CD4-positive, alpha-beta memory T cell (primary cell): ENCODE data around the gene COL8A2. TPM values are rescaled to one million over a fixed set of nuclear protein-coding genes. Genes with fewer than 3 reads are reported as not detected.

Experiments
- CTCF ChIA-PET: fragments of 350-600 bp; sonication (Branson Sonifier 250); formaldehyde crosslinking; loops from one replicate; lab custom pipeline; 2021; ENCODE audit warnings: inconsistent platforms; ENCODE audit not compliant: partially characterized antibody; lab: Charles Lee
- POLR2A ChIA-PET: fragments of 350-600 bp; sonication (Branson Sonifier 250); formaldehyde crosslinking; loops from one replicate; lab custom pipeline; 2021; ENCODE audit not compliant: partially characterized antibody; lab: Charles Lee
- DNase-seq, 5 donors: peaks; one replicate each; pipeline versions ENCODE4 v3.0.0 to v3.0.0-alpha.2; 2020 to 2022; ENCODE audit warnings: mixed read lengths in 1 of 5
- H3K27ac ChIP-seq: one replicate; pipeline ENCODE4 v1.7.0; 2013; ENCODE audit warnings: low read depth, low read length
- H3K27me3 ChIP-seq: 2 replicates; pipeline ENCODE4 v1.7.0; 2013; ENCODE audit warnings: mild to moderate bottlenecking, low read length, moderate library complexity; ENCODE audit not compliant: insufficient read depth
- H3K36me3 ChIP-seq: 2 replicates; pipeline ENCODE4 v1.7.0; 2013; ENCODE audit warnings: mild to moderate bottlenecking, low read length, moderate library complexity; ENCODE audit not compliant: insufficient read depth
- H3K4me1 ChIP-seq: 2 replicates; pipeline ENCODE4 v1.7.0; 2013; ENCODE audit warnings: mild to moderate bottlenecking, low read length, moderate library complexity; ENCODE audit not compliant: insufficient read depth
- H3K4me3 ChIP-seq, 2 donors: one replicate each; pipeline ENCODE4 v1.7.0; 2013; ENCODE audit warnings: low read length in 2 of 2, mild to moderate bottlenecking in 1 of 2
- H3K9me3 ChIP-seq, 2 donors: one replicate each; pipeline ENCODE4 v1.7.0; 2013; ENCODE audit warnings: low read length in 2 of 2, control low read depth in 1 of 2; ENCODE audit not compliant: control insufficient read depth in 1 of 2
- H3K27ac Mint-ChIP-seq, 7 donors: one replicate each; pipeline ENCODE4 v1.8.0; 2020 to 2021; ENCODE audit warnings: mixed read lengths in 7 of 7, mild to moderate bottlenecking in 6 of 7, inconsistent platforms in 3 of 7, moderate library complexity in 3 of 7
- H3K27me3 Mint-ChIP-seq, 2 donors: one replicate each; pipeline ENCODE4 v1.8.0; 2020 to 2021; ENCODE audit warnings: mixed read lengths in 2 of 2
- H3K36me3 Mint-ChIP-seq, 2 donors: one replicate each; pipeline ENCODE4 v1.8.0; 2020 to 2021; ENCODE audit warnings: mixed read lengths in 2 of 2, inconsistent platforms in 1 of 2, mild to moderate bottlenecking in 1 of 2
- H3K4me1 Mint-ChIP-seq, 4 donors: one replicate each; pipeline ENCODE4 v1.8.0; 2020 to 2021; ENCODE audit warnings: mixed read lengths in 4 of 4, mild to moderate bottlenecking in 1 of 4
- H3K4me3 Mint-ChIP-seq, 8 donors: one replicate each; pipeline ENCODE4 v1.8.0; 2020 to 2021; ENCODE audit warnings: mixed read lengths in 8 of 8, mild to moderate bottlenecking in 7 of 8, moderate library complexity in 6 of 8, inconsistent platforms in 3 of 8
- H3K9me3 Mint-ChIP-seq, 8 donors: one replicate each; pipeline ENCODE4 v1.8.0; 2020 to 2021; ENCODE audit warnings: mixed read lengths in 8 of 8, mild to moderate bottlenecking in 5 of 8, inconsistent platforms in 3 of 8, moderate library complexity in 1 of 8
- intact Hi-C: fragments of 100-400 bp; cut with micrococcal nuclease; formaldehyde crosslinking; loops from one replicate; pipeline ENCODE4 v1.15.1; 2023
- polyA plus RNA-seq, 2 donors: library from polyadenylated mRNA; unstranded; fragments of 300-500 nt; fragmentation: Illumina TruSeq; gene quantifications; one replicate each; pipeline ENCODE4 v1.2.3, GENCODE V29; 2021
- total RNA-seq, 2 experiments: library from RNA; stranded (reverse); gene quantifications; one replicate each; pipeline ENCODE4 v1.2.3, GENCODE V29; 2021

COL8A2 gene
- total and polyA plus RNA-seq, 4 experiments from 2014 or later = 0.25 to 0.26 TPM; not detected in 2

DNA sequence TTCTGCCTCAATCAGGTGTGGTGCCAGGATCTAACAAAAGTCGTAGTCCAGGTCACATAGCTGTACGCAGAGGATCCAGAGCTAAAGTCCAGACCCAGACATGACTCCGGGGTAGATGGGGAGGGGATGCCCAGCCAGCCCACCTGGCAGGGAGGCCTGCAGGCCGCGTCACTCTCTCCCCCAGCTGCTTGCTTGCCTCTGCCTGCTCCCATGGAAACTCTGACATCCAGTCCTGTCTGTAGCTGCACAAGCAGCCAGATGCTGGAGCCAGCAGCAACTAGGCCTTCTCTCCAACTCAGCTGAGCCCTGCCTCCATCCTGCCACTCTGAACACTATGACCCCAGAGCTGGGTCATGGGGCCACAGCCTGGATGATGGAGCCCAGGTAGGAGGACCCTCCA is 8.1 kb downstream of the COL8A2 start:
- Histone ChIP-seq H3K4me1 (no peaks in the 10 kb centered on the region), H3K9me3 (no peaks in the 10 kb centered on the region), H3K36me3 (no peaks in the 10 kb centered on the region), H3K27ac (no peak overlapping the region), H3K4me3 (no peak overlapping the region), H3K27me3 (no peaks in the 10 kb centered on the region)
- Mint-ChIP-seq H3K27ac (peak overlapping the region in 2 of 7 donors; percentile 4 to 67), H3K9me3 (no peaks in the 10 kb centered on the region), H3K36me3 (no peaks in the 10 kb centered on the region), H3K27me3 (peaks cover 4 to 5% of the 10 kb centered on the region in 2 donors), H3K4me1 (peaks cover 0 to 1% (median 0%) of the 10 kb centered on the region in 4 donors), H3K4me3 (no peak overlapping the region)
- ChIA-PET POLR2A (no interaction called here), CTCF (no interaction called here)
- DNase-seq = no peak
- intact Hi-C loops = no loop called here

DNA sequence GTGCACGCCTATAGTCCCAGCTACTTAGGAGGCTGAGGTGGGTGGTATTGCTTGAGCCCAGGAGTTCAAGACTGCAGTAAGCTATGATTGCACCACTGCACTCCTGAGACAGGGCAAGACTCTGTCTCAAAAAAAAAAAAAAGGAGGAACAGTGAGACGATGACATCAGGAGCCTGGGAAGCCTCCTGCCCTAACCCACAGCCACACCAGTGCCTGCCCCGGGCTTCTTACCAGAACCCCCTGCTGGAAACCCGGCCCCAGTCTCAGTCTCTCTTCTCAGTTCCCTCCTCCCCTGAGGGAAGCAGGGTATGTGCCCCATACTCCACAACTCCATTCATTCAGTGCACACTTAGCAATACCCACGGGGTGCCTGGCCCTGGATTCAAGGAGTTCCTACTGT is 9.1 kb downstream of the COL8A2 start:
- H3K4me3 Mint-ChIP-seq = no peak overlapping the region
- Histone ChIP-seq H3K36me3 (no peaks in the 10 kb centered on the region), H3K27me3 (no peaks in the 10 kb centered on the region), H3K4me1 (no peaks in the 10 kb centered on the region), H3K4me3 (no peak overlapping the region), H3K9me3 (no peaks in the 10 kb centered on the region), H3K27ac (no peak overlapping the region)
- peaks cover 1 to 2% of the 10 kb centered on the region in 2 donors for H3K27me3 Mint-ChIP-seq
- ChIA-PET POLR2A (no interaction called here), CTCF (no interaction called here)
- peak overlapping the region in 1 of 7 donors; percentile 36 for H3K27ac Mint-ChIP-seq
- H3K9me3 Mint-ChIP-seq = no peaks in the 10 kb centered on the region
- no peaks in the 10 kb centered on the region for H3K36me3 Mint-ChIP-seq
- peaks cover 0 to 7% (median 2%) of the 10 kb centered on the region in 4 donors for H3K4me1 Mint-ChIP-seq
- DNase-seq = no peak
- intact Hi-C loops = no loop called here

DNA sequence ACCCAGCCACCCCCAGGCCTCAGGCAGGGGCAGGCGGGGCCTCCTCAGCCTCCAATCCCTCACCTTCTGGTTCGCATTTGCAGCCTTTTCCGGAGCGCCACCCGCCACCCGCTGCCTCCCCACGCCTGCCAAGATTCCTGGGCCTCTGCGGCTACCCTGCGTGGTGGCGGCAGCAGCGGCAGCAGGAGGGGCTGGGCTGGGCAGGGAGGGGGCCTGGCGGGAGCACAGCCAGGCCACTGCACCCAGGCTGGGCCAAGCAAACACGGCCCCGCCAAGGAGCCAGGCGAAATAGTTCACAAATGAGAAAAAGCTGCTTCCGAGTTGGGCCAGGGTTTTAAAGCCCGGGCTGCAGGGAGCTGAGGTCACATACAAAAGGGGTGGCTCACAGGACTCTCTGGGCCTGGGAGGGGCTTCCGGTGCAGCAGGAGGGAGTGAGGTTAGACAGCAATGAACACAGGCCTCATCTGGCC is 9.8 kb downstream of the COL8A2 start:
- intact Hi-C loops = no loop called here
- ChIA-PET POLR2A (no interaction called here), CTCF (no interaction called here)
- peaks cover 2 to 9% (median 2%) of the 10 kb centered on the region in 4 donors for H3K4me1 Mint-ChIP-seq
- peaks cover 1 to 2% of the 10 kb centered on the region in 2 donors for H3K27me3 Mint-ChIP-seq
- no peaks in the 10 kb centered on the region for H3K36me3 Mint-ChIP-seq
- Histone ChIP-seq H3K4me3 (no peak overlapping the region), H3K27ac (no peak overlapping the region), H3K36me3 (no peaks in the 10 kb centered on the region), H3K4me1 (no peaks in the 10 kb centered on the region), H3K9me3 (no peaks in the 10 kb centered on the region), H3K27me3 (no peaks in the 10 kb centered on the region)
- no peak for DNase-seq
- no peak overlapping the region for H3K4me3 Mint-ChIP-seq
- H3K27ac Mint-ChIP-seq = no peak overlapping the region
- no peaks in the 10 kb centered on the region for H3K9me3 Mint-ChIP-seq

DNA sequence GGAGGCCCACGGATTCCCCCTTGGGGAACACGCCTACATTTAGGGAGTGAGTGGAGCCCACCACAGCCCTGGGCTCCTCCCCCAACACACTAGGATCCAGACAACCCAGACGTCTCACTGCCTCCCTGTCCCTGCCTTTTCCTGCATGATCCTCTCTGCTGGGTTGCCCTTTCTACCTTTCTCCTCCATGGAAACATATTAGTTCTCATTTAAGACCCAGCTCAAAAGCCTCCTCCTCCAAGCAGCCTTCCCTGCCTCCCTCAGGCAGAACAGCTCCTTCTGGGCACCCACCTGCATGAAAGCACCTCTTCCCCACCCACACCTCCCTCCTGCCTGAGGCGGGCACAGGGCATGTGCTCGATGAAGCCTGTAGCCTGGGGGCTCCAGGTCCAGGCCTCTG is 10.7 kb downstream of the COL8A2 start:
- CTCF ChIA-PET = no interaction called here
- no peaks in the 10 kb centered on the region for H3K36me3 Mint-ChIP-seq
- no peak overlapping the region for H3K27ac ChIP-seq
- POLR2A ChIA-PET = no interaction called here
- DNase-seq = no peak
- no peak overlapping the region for H3K4me3 Mint-ChIP-seq
- no peak overlapping the region for H3K4me3 ChIP-seq
- H3K9me3 ChIP-seq = no peaks in the 10 kb centered on the region
- H3K27me3 Mint-ChIP-seq = peaks cover 0 to 2% of the 10 kb centered on the region in 2 donors
- no peaks in the 10 kb centered on the region for H3K9me3 Mint-ChIP-seq
- peaks cover 3% of the 10 kb centered on the region for H3K4me1 ChIP-seq
- peaks cover 3 to 12% (median 4%) of the 10 kb centered on the region in 4 donors for H3K4me1 Mint-ChIP-seq
- peak overlapping the region in 1 of 7 donors; percentile 60 for H3K27ac Mint-ChIP-seq
- H3K27me3 ChIP-seq = no peaks in the 10 kb centered on the region
- intact Hi-C loops = no loop called here
- no peaks in the 10 kb centered on the region for H3K36me3 ChIP-seq

DNA sequence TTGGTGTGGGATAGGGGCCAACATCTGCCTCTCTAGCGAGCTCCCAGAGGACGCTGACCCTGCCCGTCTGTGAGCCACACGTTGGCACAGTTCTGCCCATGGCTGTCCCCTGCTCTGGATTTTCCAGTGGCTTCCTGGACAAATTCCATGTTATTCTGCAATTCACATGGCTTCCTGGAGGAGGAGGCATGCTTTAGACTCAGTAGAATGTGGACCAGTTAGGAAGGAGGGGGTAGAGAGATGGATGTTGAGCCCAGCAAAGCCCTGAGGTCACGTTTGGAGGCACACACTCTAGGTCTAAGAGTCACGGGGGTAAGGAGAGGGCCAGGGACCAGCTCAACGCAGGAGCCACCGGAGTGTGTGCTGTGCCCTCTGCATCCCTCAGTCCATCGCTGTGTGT is 12.2 kb downstream of the COL8A2 start:
- H3K4me3 Mint-ChIP-seq = no peak overlapping the region
- POLR2A ChIA-PET = no interaction called here
- H3K4me1 Mint-ChIP-seq = peaks cover 7 to 26% (median 15%) of the 10 kb centered on the region in 4 donors
- no peaks in the 10 kb centered on the region for H3K36me3 Mint-ChIP-seq
- H3K27ac Mint-ChIP-seq = no peak overlapping the region
- intact Hi-C loops = no loop called here
- peaks cover 0 to 2% of the 10 kb centered on the region in 2 donors for H3K27me3 Mint-ChIP-seq
- CTCF ChIA-PET = no interaction called here
- peaks cover 12% of the 10 kb centered on the region for H3K4me1 ChIP-seq
- no peaks in the 10 kb centered on the region for H3K9me3 ChIP-seq
- no peak overlapping the region for H3K4me3 ChIP-seq
- no peaks in the 10 kb centered on the region for H3K9me3 Mint-ChIP-seq
- H3K27me3 ChIP-seq = no peaks in the 10 kb centered on the region
- no peak for DNase-seq
- no peaks in the 10 kb centered on the region for H3K36me3 ChIP-seq
- no peak overlapping the region for H3K27ac ChIP-seq

DNA sequence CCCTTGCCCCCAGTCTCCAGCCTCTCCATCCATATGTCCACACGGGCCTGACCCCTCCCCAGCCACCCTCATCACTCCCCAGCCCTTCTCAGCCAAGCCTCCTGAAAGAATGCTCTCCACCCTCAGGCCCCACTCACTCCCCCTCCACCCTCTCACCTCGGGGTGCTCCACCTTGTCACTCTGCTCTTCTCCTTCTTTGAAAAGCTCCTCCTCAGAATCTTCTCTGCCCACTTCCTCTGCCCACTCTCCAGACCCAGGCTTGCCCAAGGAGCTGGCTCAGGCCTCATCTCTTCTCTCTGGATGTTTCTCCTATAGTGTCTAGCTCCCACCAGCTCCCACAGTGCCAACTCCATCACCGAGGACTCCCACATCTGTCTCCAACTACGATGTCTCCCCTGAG is 13.9 kb downstream of the COL8A2 start:
- CTCF ChIA-PET = no interaction called here
- H3K4me1 ChIP-seq = peaks cover 12% of the 10 kb centered on the region
- no peak overlapping the region for H3K27ac ChIP-seq
- Mint-ChIP-seq H3K27me3 (no peaks in the 10 kb centered on the region), H3K4me3 (no peak overlapping the region), H3K4me1 (peaks cover 7 to 27% (median 15%) of the 10 kb centered on the region in 4 donors), H3K36me3 (no peaks in the 10 kb centered on the region), H3K27ac (peak overlapping the region in 1 of 7 donors; percentile 18), H3K9me3 (no peaks in the 10 kb centered on the region)
- no peaks in the 10 kb centered on the region for H3K36me3 ChIP-seq
- POLR2A ChIA-PET = interaction anchor here (0.7 kb wide), 1 partner anchor 125 kb away, joined by 3 read pairs; no protein-coding TSS in a partner anchor
- H3K9me3 ChIP-seq = no peaks in the 10 kb centered on the region
- no peak overlapping the region for H3K4me3 ChIP-seq
- no peaks in the 10 kb centered on the region for H3K27me3 ChIP-seq
- intact Hi-C loops = no loop called here
- no peak for DNase-seq

DNA sequence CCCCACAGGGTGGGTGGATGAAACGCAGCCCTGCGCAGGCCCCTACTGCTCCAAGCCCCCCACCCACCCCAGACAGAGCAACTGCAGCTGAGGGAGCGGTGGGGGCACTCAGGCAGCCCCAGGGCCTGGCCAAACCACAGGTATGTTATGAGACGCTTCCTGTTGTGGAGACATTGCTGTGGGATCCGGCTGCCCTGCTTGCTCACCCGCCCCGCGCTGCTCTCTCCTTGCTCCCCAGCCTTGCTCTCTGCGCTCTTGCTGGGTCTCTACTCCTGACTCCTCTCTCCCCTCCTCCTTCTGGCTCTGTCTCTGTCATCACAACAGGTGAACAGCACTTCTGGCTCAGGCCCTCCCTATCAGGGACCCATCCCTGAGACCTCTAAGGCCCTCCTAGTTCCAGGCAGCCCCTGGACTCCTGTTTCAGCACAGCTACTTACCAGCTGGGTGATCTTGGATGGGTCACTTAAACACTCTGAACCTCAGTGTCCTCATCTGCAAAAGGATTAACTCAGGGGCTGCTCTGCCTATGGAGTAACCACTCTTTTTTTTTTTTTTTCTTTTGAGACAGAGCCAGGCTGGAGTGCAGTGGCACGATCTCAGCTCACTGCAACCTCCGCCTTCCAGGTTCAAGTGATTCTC is 15.9 kb downstream of the COL8A2 start:
- H3K27ac Mint-ChIP-seq = peak overlapping the region in 5 of 7 donors; percentile 78 to 96 (median 88)
- Histone ChIP-seq H3K27ac (no peak overlapping the region), H3K4me1 (peaks cover 12% of the 10 kb centered on the region), H3K4me3 (no peak overlapping the region), H3K36me3 (no peaks in the 10 kb centered on the region), H3K27me3 (no peaks in the 10 kb centered on the region), H3K9me3 (no peaks in the 10 kb centered on the region)
- ChIA-PET POLR2A (interaction anchor here (0.7 to 1.5 kb wide), 5 partner anchors 26 to 178 kb away, joined by 3 to 7 read pairs (median 3); partner anchors contain the start of genes AGO3 and MAP7D1), CTCF (interaction anchor here (1.2 to 1.7 kb wide), 2 partner anchors 9 to 26 kb away, joined by 3 to 7 read pairs; no protein-coding TSS in a partner anchor)
- intact Hi-C loops = no loop called here
- DNase-seq = peak; percentile 33 to 57 (median 42)
- no peaks in the 10 kb centered on the region for H3K27me3 Mint-ChIP-seq
- peak overlapping the region in 5 of 8 donors; percentile 4 to 74 (median 56) for H3K4me3 Mint-ChIP-seq
- H3K9me3 Mint-ChIP-seq = no peaks in the 10 kb centered on the region
- peaks cover 7 to 27% (median 15%) of the 10 kb centered on the region in 4 donors for H3K4me1 Mint-ChIP-seq
- no peaks in the 10 kb centered on the region for H3K36me3 Mint-ChIP-seq
